H1 (cell line): ENCODE results near the gene ZNF750. TPM values are rescaled to one million over a fixed set of nuclear protein-coding genes. Genes with fewer than 3 reads are reported as not detected.

ENCODE experiments used
- CHD2 ChIP-seq: IDR thresholded peaks from 2 replicates; pipeline ENCODE4 v1.6.1; 2012; ENCODE audit warnings: low read length, improper control_type of control experiment
- CHD7 ChIP-seq: fragments of 300-600 bp; sonication (generic); IDR thresholded peaks from 2 replicates; pipeline ENCODE4 v1.7.1; 2012; ENCODE audit warnings: low read length, moderate library complexity, mild to moderate bottlenecking, inconsistent platforms; ENCODE audit not compliant: insufficient replicate concordance
- E2F6 ChIP-seq: IDR thresholded peaks from 2 replicates; pipeline ENCODE4 v1.6.1; 2012; ENCODE audit warnings: inconsistent platforms
- TBP ChIP-seq: IDR thresholded peaks from 2 replicates; pipeline ENCODE4 v1.6.1; 2011; ENCODE audit warnings: low read depth, low read length, improper control_type of control experiment
- polyA plus RNA-seq, 7 experiments: library from polyadenylated mRNA; depleted of rRNA in 3 of 7; stranded (reverse) in 5 of 7; unstranded in 2 of 7; fragments of >200 nt in 5 of 7; fragments of 200-250 nt in 2 of 7; gene quantifications; 1 replicate in 5 of 7; 2 replicates in 1 of 7; 4 replicates in 1 of 7; pipeline versions ENCODE4 v1.2.1 to v1.2.3, GENCODE V29; 2011 to 2013; ENCODE audit warnings: missing spikeins in 2 of 7, mixed read lengths in 2 of 7
- total RNA-seq: library from RNA; stranded (reverse); fragmentation: NEBNext Ultra II Directional; extraction: Animal tissue kit (Norgen Biotek cat#: 25700); gene quantifications from 2 replicates; pipeline ENCODE4 v1.2.1, GENCODE V29; 2021

ZNF750 gene
- total and polyA plus RNA-seq, 2 of the 8 experiments (the other 6 are each of a cell fraction or from before 2014, with no cell fraction given) = not detected

GRCh38 chr17:82790391-82790790 lies 49.4 kb downstream of the ZNF750 start (continued):
- TF ChIP-seq CHD7 (no peak), E2F6 (no peak), TBP (no peak), CHD2 (no peak)
